Renal cortical epithelial cell (primary cell): ENCODE results near the gene LRP1B. TPM values are rescaled to one million over a fixed set of nuclear protein-coding genes. Genes with fewer than 3 reads are reported as not detected.

Experiments used
- DNase-seq: peaks from one replicate; pipeline ENCODE4 v3.0.0-alpha.2; 2011; ENCODE audit warnings: low read depth
- total RNA-seq: library from RNA; depleted of rRNA; stranded (reverse); fragments of >200 nt; gene quantifications from 2 replicates; pipeline ENCODE4 v1.2.3, GENCODE V29; 2014

The LRP1B gene
- total RNA-seq, result 0.17 and 4.3 TPM in 2 replicates

GRCh38 chr2:142131010-142131669 is at the start of gene LRP1B:
TSS of gene LRP1B (minus strand) at chr2:142131016. CDS start at chr2:142130729, 287 bp downstream.
- DNase-seq, result peak; percentile 84

- peak; percentile 43 for DNase-seq
Measured at GRCh38 chr2:142179686-142180085, 48.9 kb upstream of the LRP1B start.

DNA sequence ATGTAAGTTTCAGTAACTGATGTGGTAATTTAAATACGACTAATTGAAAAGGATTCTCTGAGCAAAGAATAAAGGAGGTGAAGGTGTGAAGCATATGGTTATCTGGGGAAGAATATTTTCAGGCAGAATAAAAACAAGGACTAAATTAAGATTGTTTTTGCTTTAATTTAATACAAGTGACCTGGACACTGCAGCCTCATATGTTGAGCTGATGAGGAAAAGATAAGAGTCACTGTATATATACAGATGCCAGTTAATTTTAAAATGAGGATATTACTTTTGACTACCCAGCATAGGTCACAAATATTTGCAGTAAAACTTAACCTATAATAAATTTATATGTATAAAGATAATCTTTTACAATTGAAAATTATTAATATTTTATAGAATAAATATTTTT is 47.8 kb upstream of the LRP1B start:
- no peak for DNase-seq

- DNase-seq, result no peak
Measured at GRCh38 chr2:142176941-142177340, 46.1 kb upstream of the LRP1B start.

DNA sequence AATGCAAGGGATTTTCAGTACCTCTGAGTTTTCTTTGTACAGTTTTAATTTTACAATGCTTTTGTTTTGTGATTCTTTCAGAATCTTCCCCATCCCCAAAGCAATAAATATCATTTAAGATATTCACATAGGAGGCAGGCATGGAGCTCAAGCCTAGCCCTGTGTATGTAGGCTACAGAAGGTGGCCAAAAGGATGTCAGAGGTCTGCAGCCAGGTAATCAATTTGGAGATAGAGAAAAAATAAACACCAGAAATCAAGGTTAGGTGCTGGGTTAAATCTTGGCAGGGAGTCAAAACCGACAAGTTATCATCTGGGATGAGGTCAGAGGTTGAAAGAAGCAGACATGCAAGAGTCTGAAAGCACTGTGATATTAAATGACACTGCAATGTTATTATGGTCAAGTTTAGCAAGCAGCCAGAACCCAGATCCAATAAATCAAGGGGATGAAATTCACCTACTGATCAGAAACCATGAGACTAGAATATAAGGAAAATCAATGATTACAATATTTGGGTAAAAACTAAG is 45.1 kb upstream of the LRP1B start:
- no peak for DNase-seq

GRCh38 chr2:142174176-142174575 is 43.4 kb upstream of the LRP1B start:
- DNase-seq, result peak; percentile 13

GRCh38 chr2:142170847-142171246 is 40.0 kb upstream of the LRP1B start:
- DNase-seq, result peak; percentile 11

- peak; percentile 74 for DNase-seq
Measured at GRCh38 chr2:142165790-142166189, 35.0 kb upstream of the LRP1B start.

DNA sequence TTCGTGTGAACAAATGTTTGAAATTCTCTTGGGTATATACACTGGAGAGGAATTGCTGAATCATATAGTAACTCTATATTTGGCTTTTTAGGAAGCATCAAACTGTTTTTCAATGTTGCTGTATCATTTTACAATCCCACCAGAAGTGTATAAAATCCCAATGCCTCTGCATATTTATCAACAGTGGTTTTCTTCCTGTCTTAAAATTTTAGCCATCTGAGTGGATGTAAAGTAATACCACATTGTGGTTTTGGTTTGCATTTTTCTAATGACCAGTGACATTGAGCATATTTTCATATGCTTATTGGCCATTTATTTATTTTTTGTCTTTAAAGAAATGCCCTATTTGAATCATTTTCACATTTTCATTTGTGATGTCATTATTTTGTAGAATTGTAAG is 22.8 kb upstream of the LRP1B start:
- no peak for DNase-seq

DNA sequence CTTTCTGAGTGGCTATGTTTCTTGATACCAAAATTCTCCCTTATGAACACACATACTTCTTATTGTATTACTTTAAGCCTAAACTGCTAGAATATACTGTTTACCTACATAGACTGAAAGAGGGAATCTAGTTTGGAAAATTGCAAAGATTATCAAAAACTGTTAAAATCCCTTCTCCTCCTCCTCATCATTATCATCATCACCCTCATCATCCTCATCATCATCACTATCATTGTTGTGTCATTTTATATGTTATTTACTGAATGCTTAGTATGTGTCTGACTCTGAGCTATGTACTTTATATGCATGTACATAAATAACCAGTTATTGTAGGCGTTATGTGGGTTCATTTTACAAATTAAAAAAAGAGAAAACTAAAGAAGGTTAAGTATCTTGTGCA is 19.6 kb upstream of the LRP1B start:
- DNase-seq, result no peak

GRCh38 chr2:142144547-142144946 is 13.7 kb upstream of the LRP1B start:
- DNase-seq, result no peak

DNA sequence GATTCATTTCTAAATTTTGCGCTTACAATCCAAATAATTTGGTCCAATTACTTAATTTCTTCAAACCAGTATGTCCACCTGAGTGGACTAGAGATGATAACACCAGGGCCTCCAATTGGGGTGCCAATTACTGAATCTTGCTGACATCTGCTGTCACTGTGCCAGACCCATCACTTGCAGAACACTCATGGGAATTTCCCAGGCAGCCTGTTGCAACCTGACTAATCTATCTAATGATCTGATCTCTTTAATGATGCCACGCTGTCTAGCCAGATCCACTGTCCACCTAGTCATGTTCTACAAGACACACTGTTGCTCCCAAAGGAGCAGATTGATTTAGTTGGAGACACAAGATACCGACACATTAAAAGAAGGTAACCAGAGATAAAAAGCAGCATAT is 11.8 kb upstream of the LRP1B start:
- peak; percentile 34 for DNase-seq

GRCh38 chr2:142140434-142140845 is 9.6 kb upstream of the LRP1B start:
- peak; percentile 38 for DNase-seq

- no peak for DNase-seq
Measured at GRCh38 chr2:142139384-142139783, 8.6 kb upstream of the LRP1B start.

GRCh38 chr2:142136571-142136970 is 5.8 kb upstream of the LRP1B start:
- DNase-seq, result no peak

- no peak for DNase-seq
Measured at GRCh38 chr2:142134911-142135310, 4.1 kb upstream of the LRP1B start.

- DNase-seq, result peak; percentile 63
Measured at GRCh38 chr2:142130111-142131009, 456 bp downstream of the LRP1B start.

- no peak for DNase-seq
Measured at GRCh38 chr2:142128105-142128504, 2.7 kb downstream of the LRP1B start.

DNA sequence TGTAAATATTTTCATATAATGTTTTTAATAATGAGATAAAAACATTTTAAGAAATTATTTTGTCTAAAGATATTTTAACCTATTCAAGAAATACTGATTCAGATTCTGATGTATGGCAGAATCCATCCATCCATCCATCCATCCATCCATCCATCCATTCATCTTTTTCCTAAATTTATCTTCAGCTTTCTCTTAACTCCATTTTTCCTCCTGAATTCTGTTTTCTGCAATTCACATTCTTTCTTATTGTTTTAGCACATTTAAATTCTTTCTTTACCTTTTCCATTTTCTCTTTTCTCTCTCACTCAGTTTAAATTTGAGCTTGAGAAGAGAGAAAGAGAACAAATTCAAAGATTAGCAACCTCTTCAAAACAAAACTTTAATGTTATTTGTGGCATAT is 3.6 kb downstream of the LRP1B start:
- DNase-seq, result no peak

- no peak for DNase-seq
Measured at GRCh38 chr2:142124706-142125105, 6.1 kb downstream of the LRP1B start.

GRCh38 chr2:142119347-142119746 is 11.5 kb downstream of the LRP1B start:
- no peak for DNase-seq

GRCh38 chr2:142112757-142113221 is 18.0 kb downstream of the LRP1B start:
- peak; percentile 93 for DNase-seq
